NCI-H128 (cell line): ENCODE measurements around the gene PHF21B.

Source experiments
- DNase-seq: peaks from one replicate; lab custom pipeline; 2025; ENCODE audit not compliant: unreplicated experiment; lab: John Stamatoyannopoulos, UW

PHF21B gene

DNA sequence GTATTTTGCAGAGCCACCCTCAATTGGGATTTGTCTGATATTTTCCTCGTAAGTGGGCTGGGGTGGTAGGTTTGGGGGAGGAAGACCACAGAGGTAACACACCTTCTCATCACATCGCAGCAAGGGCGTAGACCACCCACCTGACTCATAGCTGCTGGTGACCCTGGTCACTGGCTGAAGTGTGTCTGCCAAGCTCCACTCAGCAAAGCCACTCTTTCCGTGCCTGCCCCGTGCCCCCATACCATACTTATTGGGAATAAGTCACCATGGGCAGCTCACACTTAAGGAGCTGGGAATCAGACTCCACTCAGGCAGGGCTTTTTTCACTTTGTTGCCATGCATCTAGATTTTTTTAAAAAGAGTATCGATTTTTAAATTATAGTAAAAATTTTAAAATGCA, 111.6 kb downstream of the PHF21B start:
- DNase-seq = no peak

- DNase-seq = no peak
These were observed 114.3 kb downstream of the PHF21B start for GRCh38 chr22:44895296-44896055.

DNA sequence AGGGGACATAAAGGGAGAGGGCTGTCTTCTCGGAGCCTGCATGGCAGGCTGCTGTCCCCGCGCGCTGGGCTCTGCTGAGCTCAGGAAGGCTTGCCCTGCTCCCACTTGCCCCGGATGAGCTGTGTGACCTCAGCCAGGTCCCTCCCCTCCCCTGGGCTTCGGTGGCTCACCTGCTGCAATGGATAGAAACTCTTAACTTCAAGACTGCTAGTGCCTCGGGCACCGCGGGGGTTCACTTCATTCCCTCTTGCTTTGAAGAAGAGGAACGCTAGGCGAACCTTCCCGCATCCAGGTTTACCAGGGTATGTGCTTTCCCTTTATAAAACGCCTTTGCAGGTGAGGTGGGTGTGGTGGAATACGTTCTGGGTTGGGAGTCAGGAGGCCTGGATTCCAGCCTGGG, 115.0 kb downstream of the PHF21B start:
- DNase-seq = no peak

DNA sequence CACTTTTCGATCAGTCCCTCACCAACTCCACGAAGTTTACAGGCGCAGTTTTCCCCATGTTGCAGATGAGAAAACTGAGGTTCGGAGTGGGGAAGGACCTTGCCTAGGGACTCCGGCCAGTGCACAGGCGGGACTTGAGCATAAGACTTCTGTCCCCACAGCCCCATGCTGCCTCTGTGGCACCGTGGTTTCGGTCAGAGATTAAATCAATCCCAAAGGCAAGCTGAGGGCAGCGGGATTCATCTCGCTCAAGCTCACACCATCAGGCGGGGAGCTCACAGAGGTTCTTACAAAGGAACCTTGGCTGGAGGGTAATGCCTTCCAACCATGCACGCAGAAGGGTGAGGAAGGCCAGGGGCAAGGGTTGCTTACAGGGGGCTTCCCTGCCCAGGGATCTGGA, 115.5 kb downstream of the PHF21B start:
- DNase-seq = no peak

DNA sequence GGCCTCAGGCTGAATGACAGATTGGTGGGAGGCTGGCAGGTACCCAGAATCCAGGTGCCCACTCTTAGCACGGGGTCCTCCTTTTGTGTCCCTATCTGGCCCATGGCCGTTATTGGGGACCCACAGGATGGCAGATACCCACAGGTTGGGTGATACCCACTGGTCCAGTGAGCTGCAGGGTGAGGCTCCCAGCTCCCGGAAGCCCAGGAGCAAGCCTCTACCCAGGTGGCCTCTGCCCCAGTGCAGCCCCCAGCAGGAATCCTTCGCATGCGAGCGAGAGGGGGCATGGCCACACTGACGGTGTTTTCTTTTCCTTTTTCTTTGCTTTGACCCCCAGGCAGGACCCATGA, 116.1 kb downstream of the PHF21B start:
- no peak for DNase-seq

GRCh38 chr22:44892803-44893730, 116.7 kb downstream of the PHF21B start:
- DNase-seq = no peak

DNA sequence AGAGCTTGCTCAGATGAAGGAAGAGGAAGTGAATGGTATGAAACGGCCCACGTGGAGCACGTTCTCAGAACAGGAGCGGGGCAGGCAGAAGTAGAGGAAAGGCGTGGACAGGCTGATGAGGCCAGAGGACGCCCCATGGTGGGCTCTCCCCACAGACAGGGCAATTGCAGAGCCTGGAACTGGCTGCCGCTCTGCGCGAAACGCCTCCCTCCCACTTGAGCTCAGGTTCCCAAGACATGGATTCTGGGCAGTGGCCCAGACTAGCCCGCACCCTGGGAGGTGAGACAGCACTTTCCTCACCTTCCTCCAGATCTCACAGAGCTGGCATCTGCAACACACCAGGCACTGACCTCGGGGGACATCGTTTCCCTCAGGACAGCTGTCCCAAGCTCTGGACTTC, 117.6 kb downstream of the PHF21B start:
- DNase-seq = no peak

- DNase-seq = no peak
These were observed 118.0 kb downstream of the PHF21B start for GRCh38 chr22:44891791-44892190.

DNA sequence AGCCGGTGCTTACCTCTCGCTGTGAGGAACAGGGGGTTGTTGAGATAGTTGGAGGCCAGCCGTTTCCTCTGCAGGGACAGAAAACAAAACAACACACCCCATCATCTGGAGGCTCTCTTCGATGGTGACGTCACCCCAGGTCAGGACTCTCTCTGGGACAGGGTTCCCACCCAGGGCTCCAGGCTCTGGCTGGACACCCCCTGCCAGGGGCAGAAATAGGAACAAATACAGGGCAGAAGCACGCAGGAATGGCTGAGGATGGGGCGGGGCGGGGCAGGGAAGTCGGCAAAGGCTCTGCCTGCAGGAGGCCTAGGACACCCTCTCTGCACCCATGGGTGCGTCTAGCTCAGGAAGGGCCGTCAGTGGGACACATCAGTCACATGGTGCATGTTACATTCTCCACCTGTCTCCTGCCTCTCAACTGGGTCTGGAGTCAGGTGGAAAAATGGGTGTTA, 118.5 kb downstream of the PHF21B start:
- no peak for DNase-seq

DNA sequence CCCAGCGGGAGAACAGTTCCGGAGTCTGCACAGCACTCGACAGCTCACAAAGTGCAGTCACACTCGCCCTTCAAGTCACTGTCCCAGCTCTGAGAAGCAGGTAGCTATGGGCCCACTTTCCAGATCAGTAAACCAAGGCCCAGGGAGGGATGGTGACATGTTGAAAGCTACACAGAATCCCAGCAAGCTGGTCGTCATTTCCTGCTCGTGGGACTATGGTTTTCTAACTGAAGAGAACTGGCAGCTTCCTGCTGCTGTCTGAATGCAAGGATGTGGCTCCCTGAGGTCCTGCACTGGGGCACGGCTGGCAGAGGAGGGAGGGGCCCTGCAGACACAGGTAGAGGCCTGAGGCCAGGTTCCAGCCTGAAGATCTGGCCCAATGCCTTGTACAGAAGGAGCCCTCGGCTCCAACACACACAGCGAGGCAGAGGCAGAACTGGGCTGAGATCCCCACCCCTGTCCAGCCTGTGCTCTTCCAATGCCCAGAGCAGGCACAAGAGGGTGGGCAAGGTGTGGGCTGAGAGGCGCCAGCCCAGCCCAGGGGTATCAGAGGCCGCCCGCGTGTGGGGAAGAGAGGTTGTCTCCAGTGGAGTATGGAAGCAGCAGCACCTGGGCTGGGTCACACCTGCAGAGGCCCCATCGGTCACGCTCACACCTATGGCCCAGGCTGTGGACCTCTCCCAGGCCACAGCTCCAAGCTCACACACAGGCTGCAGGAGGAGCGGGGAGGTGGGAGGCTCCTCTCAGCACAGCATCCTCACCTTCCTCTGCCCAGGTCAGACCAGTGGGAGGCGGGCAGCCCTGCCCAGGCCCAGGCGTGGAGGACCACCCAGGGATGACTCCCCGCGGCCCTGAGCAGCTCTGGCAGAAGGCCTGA, 119.2 kb downstream of the PHF21B start:
- DNase-seq = no peak

GRCh38 chr22:44889255-44889878, 120.4 kb downstream of the PHF21B start:
- no peak for DNase-seq

DNA sequence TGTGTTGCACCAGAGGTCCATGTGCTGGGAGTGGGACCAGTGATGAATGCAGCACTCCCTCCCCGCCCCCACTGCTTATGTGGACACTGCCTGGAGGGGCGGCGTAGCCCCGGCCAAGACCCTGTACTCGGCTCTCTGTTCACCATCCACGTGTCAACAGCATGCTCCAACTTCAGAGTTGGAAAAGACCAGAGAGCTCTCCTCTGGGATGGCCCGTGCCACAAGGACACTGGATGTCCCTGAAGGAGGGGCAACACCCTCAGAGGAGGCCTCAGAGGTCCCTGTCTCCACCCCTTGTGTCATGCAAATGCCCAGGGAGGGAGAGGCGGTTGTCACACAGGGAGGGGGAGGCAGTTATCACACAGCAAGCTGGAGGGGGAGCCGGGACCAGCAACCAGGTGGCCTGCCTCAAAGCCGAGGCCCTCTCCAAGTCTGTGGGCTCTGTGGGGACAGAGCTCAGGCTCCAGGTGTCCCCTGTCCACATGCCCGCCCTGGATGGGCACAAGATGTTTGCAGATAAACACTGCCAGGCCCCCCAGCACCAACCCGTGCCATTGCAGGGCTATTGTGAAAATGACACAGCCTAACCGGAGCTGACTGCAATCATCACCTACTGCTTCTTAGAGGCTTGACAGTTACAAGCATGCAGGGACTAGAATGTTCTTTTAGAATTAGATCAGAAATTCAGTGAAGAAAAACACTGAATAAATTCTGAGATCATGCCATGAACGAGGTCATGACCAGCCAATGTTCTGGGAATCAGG, 121.1 kb downstream of the PHF21B start:
- DNase-seq = no peak

GRCh38 chr22:44887941-44888366, 121.9 kb downstream of the PHF21B start:
- DNase-seq = no peak

GRCh38 chr22:44885806-44886360, 123.9 kb downstream of the PHF21B start:
- DNase-seq = no peak

- DNase-seq = no peak
These were observed 124.6 kb downstream of the PHF21B start for GRCh38 chr22:44884968-44885805.

- no peak for DNase-seq
These were observed 125.2 kb downstream of the PHF21B start for GRCh38 chr22:44884562-44884961.

DNA sequence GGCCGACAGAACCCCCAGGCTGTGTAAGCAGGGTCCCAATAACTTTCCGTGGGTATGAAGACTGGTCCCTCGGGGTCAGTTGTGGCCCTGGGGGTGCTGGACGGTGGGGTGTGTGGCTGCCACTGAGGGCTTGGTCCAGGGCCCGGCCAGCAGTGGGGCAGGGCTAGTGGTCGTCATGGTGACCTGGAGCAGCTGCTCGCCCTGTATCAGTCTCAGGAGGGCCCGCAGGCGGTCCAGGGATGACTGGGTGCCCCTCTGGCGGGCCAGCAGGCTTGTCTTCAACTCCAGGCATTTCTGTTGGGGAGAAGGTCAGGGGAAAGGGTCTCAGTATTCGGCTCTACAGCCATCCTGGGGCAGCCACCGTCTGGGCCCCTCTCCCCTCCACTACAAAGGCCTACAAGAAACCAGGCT, 126.8 kb downstream of the PHF21B start:
- DNase-seq = no peak

DNA sequence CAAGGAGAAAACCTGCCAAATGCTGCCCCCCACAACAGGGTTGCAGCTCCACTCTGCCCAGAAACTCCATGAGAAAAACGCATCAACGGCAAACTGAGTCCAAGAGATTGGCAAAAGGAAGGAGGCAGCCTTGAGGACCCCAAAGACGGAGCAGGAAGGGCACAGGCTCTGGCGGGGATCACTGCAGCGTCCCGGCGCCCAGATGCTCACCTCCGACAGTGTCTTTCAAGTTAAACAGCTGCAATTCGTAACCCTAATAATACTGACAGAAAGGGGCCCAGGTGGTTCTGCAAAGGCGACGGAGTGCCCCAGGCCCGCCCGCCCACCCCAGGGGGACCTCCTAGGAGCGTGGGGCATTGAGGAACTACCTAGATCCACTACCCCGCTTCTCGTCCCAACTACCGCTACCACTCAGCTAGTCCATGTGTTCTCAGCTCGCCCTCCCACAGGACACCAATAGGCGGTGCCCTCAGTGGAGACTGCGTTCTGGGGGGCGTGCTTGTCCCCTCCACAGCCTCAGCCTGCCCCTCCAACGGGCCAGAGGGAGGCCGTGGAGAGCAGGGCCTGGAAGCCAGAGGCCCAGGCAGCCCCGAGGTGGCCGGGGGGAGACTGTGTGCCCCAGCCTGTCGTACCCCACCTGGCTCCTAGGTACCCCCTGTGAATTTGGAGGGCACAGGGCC, 127.4 kb downstream of the PHF21B start:
- no peak for DNase-seq
